HepG2 (cell line): ENCODE results near the gene GNG3. TPM values are rescaled to one million over a fixed set of nuclear protein-coding genes. Genes with fewer than 3 reads are reported as not detected.
A peak's percentile ranks its signal among the peaks of the same experiment; 100 is the strongest.

Experiments used
- CBX2 ChIP-seq, 2 experiments: fragments of 200-600 bp in 1 of 2; sonication (generic); formaldehyde crosslinking in 1 of 2; IDR thresholded peaks; 2 replicates each; pipeline versions ENCODE4 v1.7.0 to v1.8.1; 2018 to 2022; ENCODE audit warnings: low read depth in 2 of 2, low read length in 1 of 2, mild to moderate bottlenecking in 1 of 2, missing genetic modification reagents in 1 of 2
- DR1 ChIP-seq: sonication (generic); formaldehyde crosslinking; IDR thresholded peaks from 2 replicates; pipeline ENCODE4 v1.8.0; 2021; ENCODE audit warnings: mild to moderate bottlenecking, missing genetic modification reagents, inconsistent platforms
- FOXP1 ChIP-seq, 2 experiments: fragments of 450-650 bp in 1 of 2; IDR thresholded peaks; 2 replicates each; pipeline ENCODE4 v1.6.1; 2017 to 2018; ENCODE audit warnings: antibody characterized with exemption in 1 of 2
- GABPA ChIP-seq, 2 experiments: IDR thresholded peaks; 2 replicates each; pipeline ENCODE4 v1.6.1; 2011 to 2016; ENCODE audit warnings: low read depth in 2 of 2, low read length in 1 of 2, missing biosample characterization in 1 of 2, missing genetic modification characterization in 1 of 2
- HDAC2 ChIP-seq: sonication (generic); formaldehyde crosslinking; IDR thresholded peaks from 2 replicates; pipeline ENCODE4 v1.4.0; 2020; ENCODE audit warnings: missing genetic modification reagents
- JUND ChIP-seq: sonication (generic); formaldehyde crosslinking; IDR thresholded peaks from 2 replicates; pipeline ENCODE4 v1.8.0; 2022; ENCODE audit warnings: mild to moderate bottlenecking, missing genetic modification reagents
- MYPOP ChIP-seq: sonication (generic); formaldehyde crosslinking; IDR thresholded peaks from 2 replicates; pipeline ENCODE4 v1.8.1; 2023; ENCODE audit warnings: mild to moderate bottlenecking, moderate library complexity, missing genetic modification reagents
- PLRG1 ChIP-seq: fragments of 450-650 bp; conservative IDR thresholded peaks from 2 replicates; pipeline ENCODE4 v1.6.1; 2016
- SALL1 ChIP-seq: sonication (generic); formaldehyde crosslinking; IDR thresholded peaks from 2 replicates; pipeline ENCODE4 v1.8.0; 2022; ENCODE audit warnings: mild to moderate bottlenecking, missing genetic modification reagents
- SKI ChIP-seq: fragments of 450-650 bp; IDR thresholded peaks from one replicate; pipeline ENCODE4 v1.6.1; 2018; ENCODE audit warnings: mild to moderate bottlenecking; ENCODE audit not compliant: partially characterized antibody
- TEAD3 ChIP-seq: optimal IDR thresholded peaks from 2 replicates; pipeline ENCODE3; 2016; ENCODE audit warnings: borderline replicate concordance
- YEATS4 ChIP-seq: sonication (generic); formaldehyde crosslinking; IDR thresholded peaks from 2 replicates; pipeline ENCODE4 v1.4.0; 2020; ENCODE audit warnings: missing genetic modification reagents, borderline replicate concordance
- YY1 ChIP-seq: IDR thresholded peaks from 2 replicates; pipeline ENCODE4 v1.6.1; 2011; ENCODE audit warnings: low read length, low read depth, moderate library complexity, mild to moderate bottlenecking; ENCODE audit not compliant: insufficient read depth, insufficient replicate concordance
- ZBTB42 ChIP-seq: sonication (generic); formaldehyde crosslinking; IDR thresholded peaks from 2 replicates; pipeline ENCODE4 v1.5.0; 2020; ENCODE audit warnings: mild to moderate bottlenecking, missing genetic modification reagents
- ZBTB7A ChIP-seq: sonication (generic); formaldehyde crosslinking; IDR thresholded peaks from 2 replicates; pipeline ENCODE4 v1.8.0; 2022; ENCODE audit warnings: mild to moderate bottlenecking, missing genetic modification reagents
- ZEB1 ChIP-seq: IDR thresholded peaks from 2 replicates; pipeline ENCODE4 v1.6.1; 2012; ENCODE audit warnings: mild to moderate bottlenecking, low read depth, inconsistent platforms; ENCODE audit not compliant: insufficient replicate concordance
- ZNF24 ChIP-seq: fragments of 450-650 bp; IDR thresholded peaks from 2 replicates; pipeline ENCODE4 v1.6.1; 2017; ENCODE audit warnings: antibody characterized with exemption, mild to moderate bottlenecking
- ZNF280D ChIP-seq: sonication (generic); formaldehyde crosslinking; IDR thresholded peaks from 2 replicates; pipeline ENCODE4 v1.5.1; 2020; ENCODE audit warnings: mild to moderate bottlenecking, missing genetic modification reagents
- ZNF281 ChIP-seq: sonication (generic); formaldehyde crosslinking; IDR thresholded peaks from 2 replicates; pipeline ENCODE4 v1.4.0; 2020; ENCODE audit warnings: missing genetic modification reagents, borderline replicate concordance
- ZNF317 ChIP-seq: sonication (generic); formaldehyde crosslinking; IDR thresholded peaks from 2 replicates; pipeline ENCODE4 v1.5.0; 2020; ENCODE audit warnings: mild to moderate bottlenecking, missing genetic modification reagents
- ZNF709 ChIP-seq: sonication (generic); formaldehyde crosslinking; IDR thresholded peaks from 2 replicates; pipeline ENCODE4 v1.5.0; 2020; ENCODE audit warnings: mild to moderate bottlenecking, missing genetic modification reagents
- ZSCAN25 ChIP-seq: sonication (generic); formaldehyde crosslinking; IDR thresholded peaks from 2 replicates; pipeline ENCODE4 v1.8.0; 2022; ENCODE audit warnings: mild to moderate bottlenecking, missing genetic modification reagents
- polyA plus RNA-seq, 8 experiments: library from polyadenylated mRNA; depleted of rRNA in 3 of 8; stranded (reverse) in 7 of 8; unstranded in 1 of 8; fragments of >200 nt; fragmentation: Illumina TruSeq in 4 of 8; extraction: Trizol in 4 of 8; gene quantifications; 2 replicates each; pipeline versions ENCODE4 v1.2.1 to v1.2.3, GENCODE V29; 2011 to 2016; ENCODE audit warnings: low read depth in 4 of 8, missing spikeins in 1 of 8, mixed read lengths in 1 of 8; ENCODE audit not compliant: insufficient read depth in 1 of 8
- total RNA-seq, 5 experiments: library from RNA; depleted of rRNA; stranded (reverse); fragments of >200 nt; fragmentation: Illumina TruSeq; extraction: Trizol; gene quantifications; 2 replicates each; pipeline ENCODE4 v1.2.3, GENCODE V29; 2016; ENCODE audit warnings: low read depth in 1 of 5

Gene GNG3
- total and polyA plus RNA-seq, 2 of the 13 experiments (the other 11 are each of a cell fraction or from before 2014, with no cell fraction given): not detected

GRCh38 chr11:62678770-62679696, 28.4 kb upstream of the GNG3 start, which contains the start of gene UBXN1 (continued):
- TF ChIP-seq TEAD3 (CRISPR knock-in tag) (no peak), SKI (no peak), HDAC2 (CRISPR knock-in tag) (peak; percentile 72), MYPOP (peak; percentile 80; the same call in 1 of the 2 replicates), FOXP1 (IDR thresholded peaks at IDR 0.05) (no peak), FOXP1 (CRISPR knock-in tag; IDR thresholded peaks at IDR 0.05) (no peak), DR1 (CRISPR knock-in tag) (peak; percentile 68), ZBTB7A (CRISPR knock-in tag) (no peak), ZNF281 (CRISPR knock-in tag) (no peak), ZEB1 (no peak), GABPA (IDR thresholded peaks at IDR 0.05; ENCODE audit: low read depth, low read length) (peak; percentile 90), GABPA (CRISPR knock-in tag; IDR thresholded peaks at IDR 0.05; ENCODE audit: low read depth) (peak; percentile 97), ZSCAN25 (no peak; the same call in 1 of the 2 replicates), ZNF24 (no peak), CBX2 (IDR thresholded peaks at IDR 0.05; ENCODE audit: low read depth, low read length) (no peak), CBX2 (CRISPR knock-in tag; IDR thresholded peaks at IDR 0.05; ENCODE audit: low read depth) (no peak), PLRG1 (no peak), JUND (CRISPR knock-in tag) (no peak), ZNF280D (peak; percentile 64; the same call in 1 of the 2 replicates), ZBTB42 (CRISPR knock-in tag) (no peak), YEATS4 (peak; percentile 75; the same call in 1 of the 2 replicates), SALL1 (CRISPR knock-in tag) (peak; percentile 86), YY1 (peak; percentile 70), ZNF317 (peak; percentile 38), ZNF709 (0 out of 2 replicates have a peak, but pooled peaks have one; percentile 31)
